ENCODE measurements around the gene CDC20B.

CDC20B gene, protein sequence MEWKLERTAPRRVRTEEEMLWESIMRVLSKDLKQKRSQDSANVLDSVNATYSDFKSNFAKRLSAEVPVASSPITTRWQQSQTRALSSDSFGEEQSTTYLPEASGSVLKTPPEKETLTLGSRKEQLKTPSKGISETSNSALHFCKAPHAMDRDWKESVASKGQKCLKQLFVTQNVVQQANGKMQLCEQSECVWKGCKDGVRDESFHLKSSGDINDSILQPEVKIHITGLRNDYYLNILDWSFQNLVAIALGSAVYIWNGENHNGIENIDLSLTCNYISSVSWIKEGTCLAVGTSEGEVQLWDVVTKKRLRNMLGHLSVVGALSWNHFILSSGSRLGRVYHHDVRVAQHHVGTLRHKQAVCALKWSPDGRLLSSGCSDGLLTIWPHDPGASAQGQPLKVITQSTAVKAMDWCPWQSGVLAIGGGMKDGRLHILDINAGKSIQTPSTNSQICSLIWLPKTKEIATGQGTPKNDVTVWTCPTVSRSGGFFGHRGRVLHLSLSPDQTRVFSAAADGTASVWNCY

DNA sequence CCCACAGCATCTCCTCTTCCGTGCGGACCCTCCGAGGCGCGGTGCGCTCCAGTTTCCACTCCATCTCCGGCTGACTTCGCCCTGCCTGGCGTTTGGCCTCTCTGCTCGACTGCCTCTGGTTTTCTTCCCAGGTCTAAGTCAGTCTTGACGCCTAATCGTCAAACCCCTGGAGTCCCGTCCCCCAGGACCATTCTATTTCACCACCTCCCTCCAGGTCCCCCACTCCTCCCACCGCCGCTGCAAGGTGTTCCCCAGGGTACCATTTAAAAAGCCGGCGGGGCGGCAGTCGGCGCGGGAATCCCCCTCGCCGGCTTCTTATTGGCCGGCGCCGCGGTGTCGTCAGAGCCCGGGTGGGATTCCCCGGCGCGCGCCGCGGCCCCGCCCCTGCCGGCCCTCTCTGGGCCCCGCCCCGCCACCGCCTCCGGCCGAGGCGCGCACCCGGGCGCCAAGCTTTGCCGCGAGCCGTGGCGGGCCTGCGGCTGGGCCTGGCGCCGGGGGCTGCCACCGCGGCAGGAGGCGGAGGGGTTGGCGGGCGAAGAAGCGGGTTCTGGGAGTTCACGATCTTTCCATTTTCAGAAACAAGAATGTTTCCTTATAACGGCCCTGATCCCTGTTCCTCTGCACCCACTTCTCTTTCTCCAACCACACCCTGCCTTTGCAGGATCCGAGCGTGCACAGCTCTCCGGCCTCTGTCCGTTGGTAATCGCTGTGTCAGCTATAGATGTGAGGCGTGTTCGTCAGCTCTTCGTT lies at the start of gene CDC20B:
Gene CDC20B (minus strand): TSS at position 241 of the 750 bp plus-strand sequence. CDS start 177 bp downstream, at position 64.
- TF ChIP-seq, protein P1, sequence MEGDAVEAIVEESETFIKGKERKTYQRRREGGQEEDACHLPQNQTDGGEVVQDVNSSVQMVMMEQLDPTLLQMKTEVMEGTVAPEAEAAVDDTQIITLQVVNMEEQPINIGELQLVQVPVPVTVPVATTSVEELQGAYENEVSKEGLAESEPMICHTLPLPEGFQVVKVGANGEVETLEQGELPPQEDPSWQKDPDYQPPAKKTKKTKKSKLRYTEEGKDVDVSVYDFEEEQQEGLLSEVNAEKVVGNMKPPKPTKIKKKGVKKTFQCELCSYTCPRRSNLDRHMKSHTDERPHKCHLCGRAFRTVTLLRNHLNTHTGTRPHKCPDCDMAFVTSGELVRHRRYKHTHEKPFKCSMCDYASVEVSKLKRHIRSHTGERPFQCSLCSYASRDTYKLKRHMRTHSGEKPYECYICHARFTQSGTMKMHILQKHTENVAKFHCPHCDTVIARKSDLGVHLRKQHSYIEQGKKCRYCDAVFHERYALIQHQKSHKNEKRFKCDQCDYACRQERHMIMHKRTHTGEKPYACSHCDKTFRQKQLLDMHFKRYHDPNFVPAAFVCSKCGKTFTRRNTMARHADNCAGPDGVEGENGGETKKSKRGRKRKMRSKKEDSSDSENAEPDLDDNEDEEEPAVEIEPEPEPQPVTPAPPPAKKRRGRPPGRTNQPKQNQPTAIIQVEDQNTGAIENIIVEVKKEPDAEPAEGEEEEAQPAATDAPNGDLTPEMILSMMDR (conservative IDR thresholded peaks at IDR 0.05; ENCODE audit: low read length): no peak

DNA sequence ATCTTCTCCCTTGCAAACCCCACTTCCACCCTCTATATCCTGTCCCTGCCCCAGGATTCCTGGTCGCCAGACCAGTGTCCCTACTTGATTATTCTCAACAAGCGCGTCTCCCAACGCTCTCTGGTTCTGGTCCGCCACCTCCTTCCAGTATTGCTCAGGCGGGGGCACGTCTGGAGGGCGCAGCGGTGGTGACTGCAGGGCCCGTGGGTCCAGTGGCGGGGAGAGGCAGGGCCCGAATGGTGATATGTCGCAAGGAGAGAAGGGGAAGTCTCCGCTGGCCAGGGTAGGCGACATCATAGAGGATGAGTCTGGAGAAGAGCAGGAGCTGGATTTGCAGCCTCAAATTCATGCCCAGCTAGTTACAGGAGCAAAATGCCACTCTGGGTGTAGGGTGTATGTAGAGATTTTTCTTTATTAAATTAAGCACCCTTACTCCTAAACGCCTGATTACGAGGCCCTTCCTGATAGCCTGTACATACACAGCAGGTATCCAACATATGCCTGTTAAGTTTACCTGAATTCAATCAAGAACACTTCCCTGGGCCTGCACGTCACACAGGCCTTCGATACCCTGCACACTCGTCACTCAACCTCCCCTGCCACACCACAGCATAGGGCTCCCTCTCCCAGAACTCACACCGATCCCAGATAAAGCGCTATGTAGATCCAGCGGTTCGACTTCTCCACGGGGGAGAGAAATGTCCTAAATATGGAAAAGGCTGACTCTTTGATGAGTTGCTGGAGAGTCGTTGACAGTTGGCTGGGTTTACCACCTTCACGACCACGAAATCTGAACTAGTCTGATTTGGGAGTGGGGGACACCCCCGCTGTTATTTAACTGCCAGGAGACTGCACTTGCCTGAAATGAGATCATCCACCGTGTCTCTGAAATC lies 49.4 kb upstream of the CDC20B start:
- DNase-seq (ENCODE audit: low read depth): no peak
- H3K4me3 ChIP-seq (ENCODE audit: low read length): no peak overlapping the region
- TF ChIP-seq, protein P1 (conservative IDR thresholded peaks at IDR 0.05; ENCODE audit: low read length): no peak

More for the DNA sequence above, at the start of gene CDC20B:
- peak; percentile 53 for DNase-seq (ENCODE audit: low read depth)
- peak within 1 kb of the TSS; percentile 70 for H3K4me3 ChIP-seq (ENCODE audit: low read length)

DNA sequence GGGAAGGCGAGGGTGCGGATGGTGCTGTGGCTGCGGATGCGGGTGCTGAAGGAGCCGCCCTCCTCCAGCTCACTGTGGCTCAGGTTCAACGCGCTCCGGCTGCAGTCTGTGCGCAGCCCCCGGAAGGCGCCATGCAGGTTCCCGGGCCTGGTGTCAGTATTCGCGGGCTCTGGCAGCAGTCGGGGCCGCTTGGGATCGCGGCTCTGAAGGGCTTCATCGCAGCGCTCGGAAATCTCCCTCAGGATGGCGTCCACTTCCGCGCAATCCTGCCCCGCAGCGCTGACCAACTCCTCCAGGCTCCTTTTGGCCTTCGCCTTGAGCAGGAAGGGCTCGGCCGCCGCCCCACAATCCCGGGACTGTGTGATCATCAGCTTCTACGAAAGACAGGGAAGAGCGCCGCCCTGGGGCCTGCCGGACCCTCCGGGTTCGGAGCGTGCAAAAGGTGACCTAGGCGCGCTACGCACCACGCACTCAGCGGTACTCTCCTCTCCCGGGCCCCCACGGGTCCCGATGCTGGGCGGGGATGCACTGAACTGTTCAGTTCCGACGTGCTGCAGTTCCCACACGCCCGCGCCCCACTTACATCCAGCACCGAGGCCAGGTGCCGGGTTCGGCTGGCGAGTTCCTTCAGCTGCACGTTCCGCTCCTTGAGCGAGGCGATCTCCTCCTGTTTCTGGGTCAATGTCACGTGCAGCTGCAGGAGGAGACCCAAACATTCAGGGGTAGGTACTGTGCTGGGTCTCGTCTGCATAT lies 47.6 kb upstream of the CDC20B start:
- TF ChIP-seq, protein P1 (conservative IDR thresholded peaks at IDR 0.05; ENCODE audit: low read length): no peak
- no peak for DNase-seq (ENCODE audit: low read depth)
- peak overlapping the region; percentile 37 for H3K4me3 ChIP-seq (ENCODE audit: low read length)

DNA sequence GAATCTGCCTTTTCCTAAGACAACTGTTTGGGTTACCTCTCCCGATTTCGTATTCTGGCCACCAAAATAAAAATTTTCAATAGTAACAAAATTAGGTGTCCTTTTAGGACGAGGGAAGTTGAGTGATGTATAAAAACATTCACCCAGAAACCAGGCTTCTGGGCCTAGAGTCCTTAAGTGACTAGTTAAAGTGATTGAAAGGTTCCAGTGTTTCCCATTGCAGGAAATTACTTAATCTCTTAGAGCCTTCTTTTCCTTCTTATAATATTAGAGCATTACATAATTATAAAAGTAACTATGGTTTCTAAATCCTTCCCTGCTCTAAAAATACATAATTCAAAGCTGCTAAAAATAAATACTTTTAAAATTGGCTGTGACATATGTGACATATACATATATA lies 46.8 kb upstream of the CDC20B start:
- no peak for DNase-seq (ENCODE audit: low read depth)
- TF ChIP-seq, protein P1 (conservative IDR thresholded peaks at IDR 0.05; ENCODE audit: low read length): no peak
- no peak overlapping the region for H3K4me3 ChIP-seq (ENCODE audit: low read length)

DNA sequence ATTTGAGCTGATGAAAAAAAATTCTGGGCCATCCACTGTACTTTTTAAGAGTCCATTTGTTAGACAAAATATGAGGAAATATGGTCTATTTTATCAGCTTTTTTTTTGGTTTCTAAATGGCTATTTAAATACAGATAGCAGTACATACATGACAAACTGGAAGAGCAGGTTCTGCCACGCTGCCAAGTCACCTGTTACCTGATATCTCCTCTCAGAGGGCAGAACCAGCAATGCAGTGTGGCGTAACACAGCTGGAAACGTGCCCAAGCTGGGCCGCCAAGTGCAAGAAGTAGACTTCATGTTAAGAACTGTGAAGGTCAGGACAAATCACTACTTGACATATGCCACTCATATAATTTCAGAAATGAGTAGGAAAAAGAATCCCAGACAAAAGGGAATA lies 46.0 kb upstream of the CDC20B start:
- no peak overlapping the region for H3K4me3 ChIP-seq (ENCODE audit: low read length)
- TF ChIP-seq, protein P1 (conservative IDR thresholded peaks at IDR 0.05; ENCODE audit: low read length): no peak
- DNase-seq (ENCODE audit: low read depth): no peak

All from AG10803 (cell line).